KBM-7 (cell line): ENCODE measurements around the gene OR10K1.

Experiments used
- DNase-seq: peaks from one replicate; pipeline ENCODE4 v3.0.0-alpha.2; 2015
- in situ Hi-C: fragments of 300-500 bp; cut with MboI; formaldehyde crosslinking; loops from 2 replicates; pipeline ENCODE4 v1.14.3; 2020; ENCODE audit warnings: low sequenced_read_pairs, low pct_unique_long_range_greater_than_20kb, mixed read lengths

Gene OR10K1

GRCh38 chr1:158509471-158510156 is 48.0 kb downstream of the OR10K1 start:
- DNase-seq = no peak
- in situ Hi-C loops = loop anchor here (25.0 kb wide), 1 partner anchor 553 kb away; no protein-coding TSS in a partner anchor

GRCh38 chr1:158516966-158517365 is 55.3 kb downstream of the OR10K1 start:
- in situ Hi-C loops = loop anchor here (25.0 kb wide), 1 partner anchor 545 kb away; no protein-coding TSS in a partner anchor
- DNase-seq = no peak
